PC-3 (cell line): ENCODE results near the gene DOK7. TPM values are rescaled to one million over a fixed set of nuclear protein-coding genes. Genes with fewer than 3 reads are reported as not detected.
A peak's percentile ranks its signal among the peaks of the same experiment; 100 is the strongest.

Source experiments
- ATAC-seq: fragments of 200-7000 bp; cut with Tn5 transposase; 2 replicates; pipeline ENCODE4 v1.9.1; 2020; ENCODE audit warnings: mild to moderate bottlenecking, moderate library complexity
- BruUV-seq: library from RNA; stranded (reverse); fragments of 400-500 nt; replicated peaks from 2 replicates; lab custom pipeline; 2021; lab: Mats Ljungman, UMichigan
- CTCF ChIA-PET: fragments of 300-600 bp; sonication (Branson Sonifier 250); formaldehyde crosslinking; loops from one replicate; lab custom pipeline; 2022; ENCODE audit warnings: antibody characterized with exemption; lab: Charles Lee
- POLR2A ChIA-PET: fragments of 300-600 bp; sonication (Branson Sonifier 250); formaldehyde crosslinking; loops from one replicate; lab custom pipeline; 2022; ENCODE audit warnings: antibody characterized with exemption; ENCODE audit not compliant: unreplicated experiment; lab: Charles Lee
- DNase-seq: peaks from one replicate; pipeline ENCODE4 v3.0.0-alpha.2; 2015
- H2AFZ ChIP-seq: fragments of 300-600 bp; sonication (generic); 2 replicates; pipeline ENCODE4 v1.6.0; 2016; ENCODE audit warnings: antibody characterized with exemption, low read length
- H3F3A ChIP-seq: fragments of 300-600 bp; sonication (generic); one replicate; pipeline ENCODE4 v1.6.0; 2017; ENCODE audit warnings: antibody characterized with exemption, low read length, control low read depth, mild to moderate bottlenecking; ENCODE audit not compliant: unreplicated experiment
- H3K27ac ChIP-seq: fragments of 300-600 bp; sonication (generic); 2 replicates; pipeline ENCODE4 v1.5.1; 2016; ENCODE audit warnings: mild to moderate bottlenecking, low read length
- H3K27me3 ChIP-seq: fragments of 300-600 bp; sonication (generic); 2 replicates; pipeline ENCODE4 v1.6.1; 2016; ENCODE audit warnings: low read length, mixed read lengths
- H3K36me3 ChIP-seq: fragments of 300-600 bp; sonication (generic); 2 replicates; pipeline ENCODE4 v1.6.1; 2016; ENCODE audit warnings: low read depth, mixed run types, low read length, mixed read lengths
- H3K4me1 ChIP-seq: fragments of 300-600 bp; sonication (generic); 2 replicates; pipeline ENCODE4 v1.5.1; 2016; ENCODE audit warnings: low read length; ENCODE audit not compliant: insufficient read depth
- H3K4me2 ChIP-seq: fragments of 300-600 bp; sonication (generic); 2 replicates; pipeline ENCODE4 v1.6.0; 2016; ENCODE audit warnings: low read length
- H3K4me3 ChIP-seq: fragments of 300-600 bp; sonication (generic); 2 replicates; pipeline ENCODE4 v1.5.1; 2016; ENCODE audit warnings: mild to moderate bottlenecking, low read length, mixed read lengths
- H3K79me2 ChIP-seq: fragments of 300-600 bp; sonication (generic); 2 replicates; pipeline ENCODE4 v1.6.1; 2017; ENCODE audit warnings: low read length, mixed read lengths
- H3K9ac ChIP-seq: fragments of 300-600 bp; sonication (generic); 2 replicates; pipeline ENCODE4 v1.6.0; 2016; ENCODE audit warnings: mild to moderate bottlenecking, low read length
- H3K9me2 ChIP-seq: fragments of 300-600 bp; sonication (generic); replicated peaks from 2 replicates; pipeline ENCODE4 v1.6.1; 2016; ENCODE audit warnings: mixed run types, low read length, mixed read lengths
- H3K9me3 ChIP-seq: fragments of 300-600 bp; sonication (generic); 2 replicates; pipeline ENCODE4 v1.6.1; 2016; ENCODE audit warnings: low read length, mixed read lengths
- H4K20me1 ChIP-seq: fragments of 300-600 bp; sonication (generic); 2 replicates; pipeline ENCODE4 v1.6.1; 2016; ENCODE audit warnings: low read length, mixed read lengths
- EZH2 ChIP-seq: fragments of 300-600 bp; sonication (generic); IDR thresholded peaks from one replicate; pipeline ENCODE4 v1.6.1; 2017; ENCODE audit warnings: antibody characterized with exemption, mild to moderate bottlenecking, low read length; ENCODE audit not compliant: unreplicated experiment
- EZH2phosphoT487 ChIP-seq: fragments of 300-600 bp; sonication (generic); IDR thresholded peaks from 2 replicates; pipeline ENCODE4 v1.6.1; 2018; ENCODE audit warnings: mild to moderate bottlenecking, antibody characterized with exemption, low read length, borderline replicate concordance
- intact Hi-C: fragments of 100-400 bp; cut with micrococcal nuclease; formaldehyde crosslinking; loops from 2 replicates; pipeline ENCODE4 v1.9.0; 2023
- total RNA-seq: library from RNA; depleted of rRNA; stranded (reverse); fragments of >200 nt; gene quantifications from 2 replicates; pipeline ENCODE4 v1.2.3, GENCODE V29; 2014
- TF ChIP-seq, protein P1 (sequence below): fragments of 300-600 bp; sonication (generic); conservative IDR thresholded peaks from 2 replicates; pipeline ENCODE4 v1.5.1; 2017; ENCODE audit warnings: antibody characterized with exemption, low read depth, mild to moderate bottlenecking, low read length

The DOK7 gene
- total RNA-seq, 1 experiment from 2014 or later: 2.5 TPM

DNA sequence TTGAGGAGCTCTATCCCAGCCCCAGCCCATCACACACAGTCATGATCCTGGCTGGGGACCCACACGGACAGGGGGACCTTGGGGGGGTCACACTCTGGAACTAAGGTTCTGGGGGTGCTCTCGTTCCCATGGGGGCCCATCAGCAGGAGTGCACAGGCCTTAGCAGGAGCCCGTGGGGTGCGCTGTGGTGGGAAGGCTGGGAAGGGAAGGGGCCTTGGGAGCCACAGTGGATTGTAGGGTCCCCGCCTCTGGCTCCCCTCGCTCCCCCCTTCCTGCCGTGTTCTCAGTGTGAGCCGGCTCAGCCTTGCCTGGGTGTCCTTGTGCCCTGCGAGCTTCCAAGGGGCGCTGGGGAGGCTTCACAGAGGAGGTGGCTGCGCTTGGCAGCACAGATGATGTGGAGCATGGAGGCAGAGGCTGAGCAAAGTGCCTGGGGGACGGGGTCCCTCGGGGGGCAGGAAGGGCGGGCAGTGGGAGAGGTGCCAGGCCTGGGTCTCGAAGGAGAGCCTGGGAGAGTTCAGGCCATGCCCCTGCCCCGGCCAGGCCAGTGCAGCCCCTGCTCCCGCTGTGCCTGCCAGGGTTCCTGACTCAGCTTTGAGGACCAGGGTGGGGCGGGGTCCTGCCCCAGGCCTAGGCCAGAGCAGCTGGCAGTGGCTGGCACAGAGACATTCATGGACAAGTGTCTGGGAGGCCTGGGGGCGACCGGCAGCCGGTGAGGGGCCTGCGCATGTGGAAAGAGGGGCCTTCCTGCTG, 26.9 kb upstream of the DOK7 start:
- Histone ChIP-seq H2AFZ (no peak overlapping the region), H3F3A (no peaks in the 10 kb centered on the region), H3K27ac (peak overlapping the region; percentile 37; the same call in 1 of the 2 replicates), H3K4me2 (0 out of 2 replicates have a peak overlapping the region, but pooled peaks have one; percentile 24), H3K36me3 (no peaks in the 10 kb centered on the region), H4K20me1 (no peaks in the 10 kb centered on the region), H3K9me3 (no peaks in the 10 kb centered on the region), H3K79me2 (no peaks in the 10 kb centered on the region), H3K4me3 (no peak overlapping the region), H3K4me1 (peaks cover 11% of the 10 kb centered on the region), H3K27me3 (no peaks in the 10 kb centered on the region), H3K9me2 (no peaks in the 10 kb centered on the region), H3K9ac (0 out of 2 replicates have a peak overlapping the region, but pooled peaks have one; percentile 17)
- DNase-seq: no peak
- CTCF ChIA-PET: no interaction called here
- ATAC-seq: peak; percentile 5; the same call in 1 of the 2 replicates
- TF ChIP-seq, protein P1, sequence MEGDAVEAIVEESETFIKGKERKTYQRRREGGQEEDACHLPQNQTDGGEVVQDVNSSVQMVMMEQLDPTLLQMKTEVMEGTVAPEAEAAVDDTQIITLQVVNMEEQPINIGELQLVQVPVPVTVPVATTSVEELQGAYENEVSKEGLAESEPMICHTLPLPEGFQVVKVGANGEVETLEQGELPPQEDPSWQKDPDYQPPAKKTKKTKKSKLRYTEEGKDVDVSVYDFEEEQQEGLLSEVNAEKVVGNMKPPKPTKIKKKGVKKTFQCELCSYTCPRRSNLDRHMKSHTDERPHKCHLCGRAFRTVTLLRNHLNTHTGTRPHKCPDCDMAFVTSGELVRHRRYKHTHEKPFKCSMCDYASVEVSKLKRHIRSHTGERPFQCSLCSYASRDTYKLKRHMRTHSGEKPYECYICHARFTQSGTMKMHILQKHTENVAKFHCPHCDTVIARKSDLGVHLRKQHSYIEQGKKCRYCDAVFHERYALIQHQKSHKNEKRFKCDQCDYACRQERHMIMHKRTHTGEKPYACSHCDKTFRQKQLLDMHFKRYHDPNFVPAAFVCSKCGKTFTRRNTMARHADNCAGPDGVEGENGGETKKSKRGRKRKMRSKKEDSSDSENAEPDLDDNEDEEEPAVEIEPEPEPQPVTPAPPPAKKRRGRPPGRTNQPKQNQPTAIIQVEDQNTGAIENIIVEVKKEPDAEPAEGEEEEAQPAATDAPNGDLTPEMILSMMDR: no peak
- no peak for TF ChIP-seq EZH2phosphoT487
- TF ChIP-seq EZH2: no peak
- BruUV-seq: no TSS peak
- intact Hi-C loops: no loop called here
- POLR2A ChIA-PET: no interaction called here

- H3F3A ChIP-seq: no peaks in the 10 kb centered on the region
- POLR2A ChIA-PET: no interaction called here
- no peaks in the 10 kb centered on the region for H3K79me2 ChIP-seq
- H3K27ac ChIP-seq: peak overlapping the region; percentile 37; the same call in 1 of the 2 replicates
- H4K20me1 ChIP-seq: no peaks in the 10 kb centered on the region
- H3K9me3 ChIP-seq: no peaks in the 10 kb centered on the region
- no peaks in the 10 kb centered on the region for H3K27me3 ChIP-seq
- BruUV-seq: no TSS peak
- no peaks in the 10 kb centered on the region for H3K36me3 ChIP-seq
- DNase-seq: peak; percentile 75
- CTCF ChIA-PET: no interaction called here
- H3K9me2 ChIP-seq: no peaks in the 10 kb centered on the region
- no peak overlapping the region for H2AFZ ChIP-seq
- H3K4me1 ChIP-seq: peaks cover 11% of the 10 kb centered on the region
- peak overlapping the region; percentile 24; the same call in 1 of the 2 replicates for H3K4me2 ChIP-seq
- intact Hi-C loops: no loop called here
- TF ChIP-seq EZH2phosphoT487 (no peak), EZH2 (no peak)
- TF ChIP-seq, protein P1: no peak
- H3K4me3 ChIP-seq: no peak overlapping the region
- H3K9ac ChIP-seq: 0 out of 2 replicates have a peak overlapping the region, but pooled peaks have one; percentile 17
- ATAC-seq: peak; percentile 99
Measured at GRCh38 chr4:3436798-3437581, 26.1 kb upstream of the DOK7 start.
